Kidney epithelial cell (primary cell): ENCODE measurements around the gene TPO. TPM values are rescaled to one million over a fixed set of nuclear protein-coding genes. Genes with fewer than 3 reads are reported as not detected.

Source experiments
- DNase-seq: peaks from one replicate; pipeline ENCODE4 v3.0.0-alpha.2; 2010; ENCODE audit warnings: low read depth
- H3K27me3 ChIP-seq: 2 replicates; pipeline ENCODE4 v1.6.0; 2011; ENCODE audit warnings: low read length; ENCODE audit not compliant: control insufficient read depth, insufficient read depth
- H3K36me3 ChIP-seq: 2 replicates; pipeline ENCODE4 v1.5.1; 2011; ENCODE audit warnings: low read length; ENCODE audit not compliant: control insufficient read depth, insufficient read depth
- H3K4me3 ChIP-seq: 2 replicates; pipeline ENCODE4 v1.5.1; 2011; ENCODE audit warnings: low read depth, mild to moderate bottlenecking, control low read depth, low read length
- total RNA-seq: library from RNA; depleted of rRNA; stranded (reverse); fragments of >200 nt; gene quantifications from 2 replicates; pipeline ENCODE4 v1.2.3, GENCODE V29; 2015
- TF ChIP-seq, protein P1 (sequence below): IDR thresholded peaks from 2 replicates; pipeline ENCODE4 v1.5.1; 2011; ENCODE audit warnings: mild to moderate bottlenecking, moderate library complexity, low read length, control low read depth, inconsistent platforms; ENCODE audit not compliant: insufficient read depth, poor library complexity, severe bottlenecking

TPO gene
- total RNA-seq, 1 donor from 2014 or later, result not detected

- Histone ChIP-seq H3K27me3 (no peaks in the 10 kb centered on the region), H3K36me3 (no peaks in the 10 kb centered on the region), H3K4me3 (no peak overlapping the region)
- TF ChIP-seq, protein P1, sequence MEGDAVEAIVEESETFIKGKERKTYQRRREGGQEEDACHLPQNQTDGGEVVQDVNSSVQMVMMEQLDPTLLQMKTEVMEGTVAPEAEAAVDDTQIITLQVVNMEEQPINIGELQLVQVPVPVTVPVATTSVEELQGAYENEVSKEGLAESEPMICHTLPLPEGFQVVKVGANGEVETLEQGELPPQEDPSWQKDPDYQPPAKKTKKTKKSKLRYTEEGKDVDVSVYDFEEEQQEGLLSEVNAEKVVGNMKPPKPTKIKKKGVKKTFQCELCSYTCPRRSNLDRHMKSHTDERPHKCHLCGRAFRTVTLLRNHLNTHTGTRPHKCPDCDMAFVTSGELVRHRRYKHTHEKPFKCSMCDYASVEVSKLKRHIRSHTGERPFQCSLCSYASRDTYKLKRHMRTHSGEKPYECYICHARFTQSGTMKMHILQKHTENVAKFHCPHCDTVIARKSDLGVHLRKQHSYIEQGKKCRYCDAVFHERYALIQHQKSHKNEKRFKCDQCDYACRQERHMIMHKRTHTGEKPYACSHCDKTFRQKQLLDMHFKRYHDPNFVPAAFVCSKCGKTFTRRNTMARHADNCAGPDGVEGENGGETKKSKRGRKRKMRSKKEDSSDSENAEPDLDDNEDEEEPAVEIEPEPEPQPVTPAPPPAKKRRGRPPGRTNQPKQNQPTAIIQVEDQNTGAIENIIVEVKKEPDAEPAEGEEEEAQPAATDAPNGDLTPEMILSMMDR, result no peak
- DNase-seq, result no peak
Measured at GRCh38 chr2:1479346-1479745, 66.1 kb downstream of the TPO start.

- TF ChIP-seq, protein P1, result no peak
- Histone ChIP-seq H3K4me3 (no peak overlapping the region), H3K27me3 (no peaks in the 10 kb centered on the region), H3K36me3 (no peaks in the 10 kb centered on the region)
- DNase-seq, result no peak
Measured at GRCh38 chr2:1480671-1481076, 67.4 kb downstream of the TPO start.

GRCh38 chr2:1481406-1482252 is 68.4 kb downstream of the TPO start:
- no peak for DNase-seq
- H3K36me3 ChIP-seq, result no peaks in the 10 kb centered on the region

GRCh38 chr2:1482253-1482675 is 69.0 kb downstream of the TPO start:
- no peak overlapping the region for H3K4me3 ChIP-seq
- no peaks in the 10 kb centered on the region for H3K36me3 ChIP-seq
- no peaks in the 10 kb centered on the region for H3K27me3 ChIP-seq
- TF ChIP-seq, protein P1, result no peak
- DNase-seq, result no peak

More at GRCh38 chr2:1481406-1482252, 68.4 kb downstream of the TPO start:
- H3K4me3 ChIP-seq, result no peak overlapping the region
- TF ChIP-seq, protein P1, result no peak
- H3K27me3 ChIP-seq, result no peaks in the 10 kb centered on the region

DNA sequence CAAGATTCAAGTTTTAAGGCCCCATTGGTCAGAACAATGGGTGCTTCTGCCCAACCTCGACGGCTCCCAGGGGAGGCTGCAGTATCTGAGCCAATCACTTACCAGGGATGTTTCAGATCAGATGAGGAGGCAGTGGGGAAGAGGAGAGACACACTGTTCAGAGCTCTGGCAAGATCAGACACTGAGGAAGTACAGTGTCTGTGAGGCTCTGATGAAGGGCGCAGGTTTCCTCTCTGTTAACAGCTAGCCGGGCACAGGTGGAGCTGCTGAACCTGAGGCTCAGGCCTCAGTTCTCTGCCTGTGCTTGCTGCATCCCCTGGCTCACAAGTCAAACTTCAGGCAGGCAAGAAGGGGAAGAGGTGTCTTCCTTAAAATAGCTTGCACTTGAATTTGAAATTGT is 69.7 kb downstream of the TPO start:
- DNase-seq, result no peak
- no peaks in the 10 kb centered on the region for H3K27me3 ChIP-seq
- TF ChIP-seq, protein P1, result no peak
- H3K4me3 ChIP-seq, result no peak overlapping the region
- H3K36me3 ChIP-seq, result no peaks in the 10 kb centered on the region

- Histone ChIP-seq H3K36me3 (no peaks in the 10 kb centered on the region), H3K27me3 (no peaks in the 10 kb centered on the region), H3K4me3 (no peak overlapping the region)
- no peak for DNase-seq
- TF ChIP-seq, protein P1, result no peak
Measured at GRCh38 chr2:1483551-1483950, 70.3 kb downstream of the TPO start.
